Measurements from ENCODE around the gene TNRC6A. TPM values are rescaled to one million over a fixed set of nuclear protein-coding genes. Genes with fewer than 3 reads are reported as not detected.

Gene TNRC6A
- total and polyA plus RNA-seq, 10 of the 15 experiments (the other 5 are each of a cell fraction or from before 2014, with no cell fraction given), result 4.6 to 41.3 (median 29.7) TPM

DNA sequence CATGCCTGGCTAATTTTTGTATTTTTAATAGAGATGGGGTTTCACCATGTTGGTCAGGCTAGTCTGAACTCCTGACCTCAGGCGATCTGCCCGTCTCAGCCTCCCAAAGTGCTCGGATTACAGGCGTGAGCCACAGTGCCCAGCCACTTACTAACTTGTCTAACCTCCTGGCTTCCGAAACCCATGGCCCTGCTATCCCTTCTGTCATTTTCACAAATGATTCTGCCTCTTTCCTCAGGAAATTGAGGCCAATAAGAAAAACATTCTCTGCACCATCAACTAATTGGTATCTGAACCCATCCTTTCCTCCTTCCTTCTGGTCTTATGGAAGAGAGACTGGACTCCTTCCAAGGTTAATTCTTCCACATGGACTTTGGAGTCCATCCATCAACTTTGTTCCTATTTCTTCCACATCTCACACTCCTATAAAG is 27.9 kb upstream of the TNRC6A start:
- TF ChIP-seq BMI1 (IDR thresholded peaks at IDR 0.05; ENCODE audit: borderline replicate concordance) (no peak), GABPA (IDR thresholded peaks at IDR 0.05; ENCODE audit: low read depth) (no peak), PRDM15 (CRISPR knock-in tag; IDR thresholded peaks at IDR 0.05) (no peak), TBL1XR1 (IDR thresholded peaks at IDR 0.05; ENCODE audit: low read depth, low read length) (no peak), NKRF (conservative IDR thresholded peaks at IDR 0.05) (no peak), CBX3 (IDR thresholded peaks at IDR 0.05; ENCODE audit: borderline replicate concordance, low read depth) (no peak), FOXM1 (IDR thresholded peaks at IDR 0.05; ENCODE audit: low read depth, low read length) (no peak), SIX5 (IDR thresholded peaks at IDR 0.05; ENCODE audit: low read depth, low read length, severe bottlenecking) (no peak), SMAD5 (IDR thresholded peaks at IDR 0.05; ENCODE audit: low read depth) (no peak), CHD2 (IDR thresholded peaks at IDR 0.05; ENCODE audit: borderline replicate concordance, low read depth, low read length) (no peak), EED (IDR thresholded peaks at IDR 0.05; ENCODE audit: low read depth) (no peak), SUPT20H (IDR thresholded peaks at IDR 0.05; ENCODE audit: borderline replicate concordance, control insufficient read depth, low read depth, low read length) (no peak), PAX8 (IDR thresholded peaks at IDR 0.05) (no peak), EGR1 (IDR thresholded peaks at IDR 0.05; ENCODE audit: borderline replicate concordance in 1 of 2, low read depth in 2 of 2, low read length in 2 of 2) (no peak), POLR2A (IDR thresholded peaks at IDR 0.05; ENCODE audit: low read depth, low read length) (no peak)
- TF ChIP-seq, protein P1, sequence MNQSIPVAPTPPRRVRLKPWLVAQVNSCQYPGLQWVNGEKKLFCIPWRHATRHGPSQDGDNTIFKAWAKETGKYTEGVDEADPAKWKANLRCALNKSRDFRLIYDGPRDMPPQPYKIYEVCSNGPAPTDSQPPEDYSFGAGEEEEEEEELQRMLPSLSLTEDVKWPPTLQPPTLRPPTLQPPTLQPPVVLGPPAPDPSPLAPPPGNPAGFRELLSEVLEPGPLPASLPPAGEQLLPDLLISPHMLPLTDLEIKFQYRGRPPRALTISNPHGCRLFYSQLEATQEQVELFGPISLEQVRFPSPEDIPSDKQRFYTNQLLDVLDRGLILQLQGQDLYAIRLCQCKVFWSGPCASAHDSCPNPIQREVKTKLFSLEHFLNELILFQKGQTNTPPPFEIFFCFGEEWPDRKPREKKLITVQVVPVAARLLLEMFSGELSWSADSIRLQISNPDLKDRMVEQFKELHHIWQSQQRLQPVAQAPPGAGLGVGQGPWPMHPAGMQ (IDR thresholded peaks at IDR 0.05; ENCODE audit: borderline replicate concordance), result no peak
- Histone ChIP-seq H3K27ac (ENCODE audit: control insufficient read depth, insufficient read depth) (no peak overlapping the region), H3K36me3 (ENCODE audit: control insufficient read depth in 2 of 2, insufficient read depth in 2 of 2, low read length in 1 of 2) (no peaks in the 10 kb centered on the region), H3K4me1 (ENCODE audit: control insufficient read depth, insufficient read depth, low read length) (no peaks in the 10 kb centered on the region), H3K4me3 (no peak overlapping the region), H3K9ac (ENCODE audit: control insufficient read depth, insufficient read depth, low read length) (no peak overlapping the region), H3K27me3 (replicated peaks in 1 of 2; ENCODE audit: control insufficient read depth in 2 of 2, insufficient read depth in 2 of 2, low read length in 1 of 2) (no peaks in the 10 kb centered on the region), H3K9me3 (replicated peaks; ENCODE audit: control insufficient read depth, insufficient read depth, low read length) (no peaks in the 10 kb centered on the region), H2AFZ (ENCODE audit: control insufficient read depth, low read depth, low read length) (no peak overlapping the region), H4K20me1 (ENCODE audit: control insufficient read depth, insufficient read depth) (no peaks in the 10 kb centered on the region), H3K4me2 (ENCODE audit: control insufficient read depth, insufficient read depth) (no peak overlapping the region), H3K79me2 (ENCODE audit: control insufficient read depth, insufficient read depth, low read length) (no peaks in the 10 kb centered on the region)
- ATAC-seq (no peak), DNase-seq (ENCODE audit: low read depth, low spot score) (no peak), FAIRE-seq (no peak)
- WGBS (ENCODE audit: insufficient coverage, insufficient replicate concordance, low lambda C conversion rate, missing lambda C conversion rate), result 61% methylated on average over 5 of the region's 5 CpGs
- intact Hi-C loops (cut with micrococcal nuclease; ENCODE audit: unreplicated experiment) (no loop called here), in situ Hi-C loops (cut with MboI) (no loop called here)
- POLR2A ChIA-PET, result no interaction called here
- RAD21 ChIA-PET (ENCODE audit: unreplicated experiment), result no interaction called here
- CTCF ChIA-PET, result no interaction called here
- SMC1A ChIA-PET (ENCODE audit: uncharacterized antibody, unreplicated experiment), result interaction anchor here (1.3 kb wide), 1 partner anchor 101 kb away, joined by 4 read pairs; no protein-coding TSS in a partner anchor
- no TSS peak for BruUV-seq (replicated peaks)
